RWPE1 (cell line): ENCODE measurements around the gene TMEM44.

ENCODE experiments used
- CTCF ChIA-PET: fragments of 350-600 bp; sonication (Branson Sonifier 250); formaldehyde crosslinking; extraction: SDS; loops from one replicate; lab custom pipeline; 2021; lab: Yijun Ruan, JAX
- POLR2A ChIA-PET: fragments of 400-600 bp; formaldehyde crosslinking; extraction: SDS; loops from one replicate; lab custom pipeline; 2020; ENCODE audit warnings: antibody characterized with exemption; ENCODE audit not compliant: low non-redundant PET; lab: Yijun Ruan, JAX
- DNase-seq: peaks from one replicate; pipeline ENCODE4 v3.0.0; 2012; ENCODE audit warnings: low spot score
- H3K27ac ChIP-seq: fragments of 450-650 bp; 2 replicates; pipeline ENCODE4 v1.5.1; 2017
- TF ChIP-seq, protein P1 (sequence below): fragments of 450-650 bp; conservative IDR thresholded peaks from 2 replicates; pipeline ENCODE4 v1.5.1; 2017; ENCODE audit warnings: low read depth, mild to moderate bottlenecking

Gene TMEM44

DNA sequence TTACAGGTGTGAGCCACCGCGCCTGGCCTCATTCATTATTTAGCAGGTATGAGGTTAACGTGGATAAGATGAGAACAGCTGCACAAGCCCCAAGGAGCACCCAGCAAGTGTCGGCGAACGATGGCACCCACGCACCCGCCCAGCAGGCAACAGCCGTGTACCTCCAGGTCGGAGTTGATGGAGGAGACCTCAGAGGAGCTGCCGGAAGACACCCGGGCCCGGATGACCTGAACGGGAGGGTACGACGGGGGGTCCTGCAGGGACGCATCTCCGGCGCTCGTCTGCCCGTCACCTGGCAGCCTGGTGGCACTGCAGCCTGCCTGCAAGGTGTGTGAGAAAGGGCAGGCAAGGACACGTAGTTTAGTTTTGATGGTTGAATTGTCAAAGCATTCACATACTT, 29.1 kb downstream of the TMEM44 start:
- no peak for DNase-seq
- H3K27ac ChIP-seq = no peak overlapping the region
- TF ChIP-seq, protein P1, sequence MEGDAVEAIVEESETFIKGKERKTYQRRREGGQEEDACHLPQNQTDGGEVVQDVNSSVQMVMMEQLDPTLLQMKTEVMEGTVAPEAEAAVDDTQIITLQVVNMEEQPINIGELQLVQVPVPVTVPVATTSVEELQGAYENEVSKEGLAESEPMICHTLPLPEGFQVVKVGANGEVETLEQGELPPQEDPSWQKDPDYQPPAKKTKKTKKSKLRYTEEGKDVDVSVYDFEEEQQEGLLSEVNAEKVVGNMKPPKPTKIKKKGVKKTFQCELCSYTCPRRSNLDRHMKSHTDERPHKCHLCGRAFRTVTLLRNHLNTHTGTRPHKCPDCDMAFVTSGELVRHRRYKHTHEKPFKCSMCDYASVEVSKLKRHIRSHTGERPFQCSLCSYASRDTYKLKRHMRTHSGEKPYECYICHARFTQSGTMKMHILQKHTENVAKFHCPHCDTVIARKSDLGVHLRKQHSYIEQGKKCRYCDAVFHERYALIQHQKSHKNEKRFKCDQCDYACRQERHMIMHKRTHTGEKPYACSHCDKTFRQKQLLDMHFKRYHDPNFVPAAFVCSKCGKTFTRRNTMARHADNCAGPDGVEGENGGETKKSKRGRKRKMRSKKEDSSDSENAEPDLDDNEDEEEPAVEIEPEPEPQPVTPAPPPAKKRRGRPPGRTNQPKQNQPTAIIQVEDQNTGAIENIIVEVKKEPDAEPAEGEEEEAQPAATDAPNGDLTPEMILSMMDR = no peak
- CTCF ChIA-PET = no interaction called here
- POLR2A ChIA-PET = no interaction called here

DNA sequence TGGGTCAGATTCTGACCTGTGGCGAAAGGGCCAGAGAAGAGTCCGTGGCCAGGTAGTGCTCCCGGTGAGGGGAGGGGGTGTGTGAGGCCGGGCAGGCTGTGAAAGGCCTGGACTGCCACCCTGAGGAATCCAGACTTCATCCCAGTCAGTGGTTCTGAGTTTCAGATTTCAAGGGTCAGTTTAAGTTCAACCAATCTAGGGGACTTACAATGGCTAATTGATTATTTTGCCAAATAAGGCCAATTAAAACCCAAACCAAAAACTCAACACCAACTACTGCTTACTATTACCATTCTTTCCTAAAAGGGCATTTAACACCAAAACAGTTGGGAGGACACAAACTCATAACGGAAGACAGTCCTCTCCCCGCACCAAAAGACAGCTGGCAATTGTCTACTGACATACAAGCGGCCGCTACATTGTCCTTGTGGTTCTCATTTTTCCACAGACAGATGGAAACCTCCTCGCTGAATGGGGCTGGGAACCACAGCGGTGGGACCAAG, 30.5 kb downstream of the TMEM44 start:
- H3K27ac ChIP-seq = no peak overlapping the region
- no peak for DNase-seq
- POLR2A ChIA-PET = no interaction called here
- TF ChIP-seq, protein P1 = no peak
- CTCF ChIA-PET = interaction anchor here (1.1 kb wide), 1 partner anchor 10 kb away, joined by 5 read pairs; no protein-coding TSS in a partner anchor

DNA sequence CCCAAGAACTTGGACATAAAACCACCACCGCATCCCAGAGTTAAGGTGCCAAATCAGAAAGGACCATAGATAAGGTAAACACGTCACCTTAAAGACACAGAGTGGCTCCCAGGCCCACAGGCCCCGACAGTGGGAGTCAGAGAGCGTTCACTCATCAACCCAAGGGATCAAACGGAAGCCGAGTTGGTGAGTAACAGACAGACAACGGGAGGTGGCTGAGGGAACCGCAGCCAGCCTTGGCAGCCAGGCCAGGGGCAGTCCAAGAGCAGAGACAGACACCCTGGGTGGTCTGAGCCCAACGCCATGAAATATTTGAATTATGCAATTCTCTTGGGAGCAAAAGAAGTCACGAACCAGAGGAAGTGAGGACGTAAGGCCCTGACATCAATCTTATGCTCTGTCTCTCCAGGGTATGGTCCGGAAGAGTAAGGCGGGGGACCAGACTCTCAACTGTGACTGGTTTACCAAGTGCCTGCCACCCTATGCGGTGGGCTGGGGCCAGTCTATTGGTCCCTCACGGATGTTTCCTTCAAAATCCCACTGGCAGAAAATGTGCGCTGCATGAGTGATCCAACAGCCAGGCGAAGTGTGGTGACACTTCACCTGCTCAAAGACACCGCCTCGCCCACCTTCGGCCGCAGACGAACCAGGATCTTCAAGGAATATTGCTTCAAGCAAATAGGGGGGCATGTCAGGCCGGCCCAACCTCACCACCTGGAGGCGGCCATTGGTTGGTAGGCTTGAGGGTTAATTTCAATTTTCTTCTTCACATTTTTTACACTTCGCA, 34.3 kb downstream of the TMEM44 start:
- H3K27ac ChIP-seq = no peak overlapping the region
- ChIA-PET POLR2A (no interaction called here), CTCF (no interaction called here)
- DNase-seq = no peak
- TF ChIP-seq, protein P1 = no peak

DNA sequence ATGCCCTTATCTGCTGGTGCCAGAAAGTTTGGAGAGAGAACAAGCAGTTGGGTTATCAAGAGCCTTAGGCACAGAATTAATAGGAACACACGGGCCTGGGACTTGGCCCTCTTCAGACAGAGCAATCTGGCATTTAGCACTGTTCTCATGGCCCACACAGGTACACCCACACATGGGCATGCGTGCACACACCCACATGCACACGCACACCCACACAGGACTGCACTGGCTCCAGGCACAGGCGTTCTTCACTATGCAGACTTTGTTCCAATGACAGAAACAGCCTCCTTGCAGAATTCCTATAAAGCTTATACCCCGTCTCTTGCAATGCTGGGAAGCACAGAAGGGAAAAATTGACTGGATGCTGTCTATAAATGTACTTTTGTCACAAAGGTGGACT, 36.3 kb downstream of the TMEM44 start:
- TF ChIP-seq, protein P1 = no peak
- ChIA-PET CTCF (no interaction called here), POLR2A (no interaction called here)

DNA sequence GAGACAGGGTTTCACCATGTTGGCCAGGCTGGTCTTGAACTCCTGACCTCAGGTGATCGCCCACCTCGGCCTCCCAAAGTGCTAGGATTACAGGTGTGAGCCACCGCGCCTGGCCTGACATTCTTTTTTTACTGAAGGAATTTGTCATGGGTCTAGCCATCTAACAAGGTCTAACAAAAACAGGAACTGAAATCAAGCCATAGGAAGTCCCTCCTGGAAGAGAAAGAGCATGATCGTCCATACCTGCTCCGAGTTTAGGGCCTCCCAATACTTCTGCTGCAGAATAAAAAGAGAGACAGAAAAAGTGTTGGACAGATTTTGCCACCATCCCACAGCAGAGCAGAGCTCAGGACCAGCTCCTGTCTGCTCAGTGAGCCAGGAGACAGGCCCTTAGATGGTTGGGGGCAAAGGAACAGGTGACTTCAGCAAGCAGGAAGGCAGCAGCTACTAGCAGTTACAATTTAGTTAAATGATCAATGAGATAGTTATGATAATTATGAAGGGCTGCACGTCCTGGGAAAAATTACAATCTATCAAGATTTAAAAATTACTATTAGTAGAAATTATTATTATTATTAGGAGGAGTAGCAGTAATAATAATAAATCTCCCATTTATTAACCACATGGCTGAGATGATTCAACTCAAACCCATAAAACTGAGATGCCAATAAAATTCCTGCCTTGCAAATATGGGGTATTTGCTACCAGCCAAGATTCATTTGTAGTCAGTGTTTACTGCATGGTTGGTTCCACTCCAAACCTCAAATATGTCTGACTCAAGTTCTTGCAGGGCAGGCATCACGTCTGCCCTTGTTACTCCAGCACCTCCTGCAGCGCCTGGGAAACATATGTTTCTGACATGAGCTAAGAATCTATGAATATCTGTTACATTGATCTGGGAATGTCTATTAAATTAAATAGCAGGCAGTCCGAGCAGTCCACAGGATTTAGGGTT, 40.1 kb downstream of the TMEM44 start:
- POLR2A ChIA-PET = no interaction called here
- TF ChIP-seq, protein P1 = no peak; the same call in 1 of the 2 replicates
- CTCF ChIA-PET = interaction anchor here (0.6 to 1.4 kb wide), 5 partner anchors 10 to 133 kb away, joined by 3 to 5 read pairs (median 4); no protein-coding TSS in a partner anchor
- peak overlapping the region; percentile 82 for H3K27ac ChIP-seq
- DNase-seq = peak; percentile 95

More for the DNA sequence above, 36.3 kb downstream of the TMEM44 start:
- DNase-seq = no peak
- H3K27ac ChIP-seq = no peak overlapping the region

DNA sequence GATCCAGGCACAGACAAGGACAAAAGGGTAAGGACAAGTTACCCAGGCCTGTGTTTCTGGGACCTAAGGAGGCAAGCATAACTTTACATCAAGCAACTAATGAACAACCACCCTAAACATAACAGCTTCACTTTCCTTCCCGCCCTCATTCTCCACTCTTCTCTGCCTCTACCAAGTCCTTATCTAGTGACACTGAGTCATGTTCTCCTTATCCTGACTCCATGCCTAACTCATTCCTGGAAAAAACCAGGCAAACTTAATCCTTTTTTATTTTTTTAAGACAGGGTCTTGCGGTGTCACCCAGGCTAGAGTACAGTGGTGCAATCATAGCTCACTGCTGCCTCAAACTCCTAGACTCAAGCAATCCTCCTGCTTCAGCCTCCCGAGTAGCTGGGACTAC, 44.5 kb downstream of the TMEM44 start:
- CTCF ChIA-PET = interaction anchor here (0.7 to 1.1 kb wide), 2 partner anchors 83 to 459 kb away, joined by 3 read pairs; partner anchors contain the start of gene LSG1
- POLR2A ChIA-PET = interaction anchor here (1.1 kb wide), 1 partner anchor 12 kb away, joined by 3 read pairs; no protein-coding TSS in a partner anchor
- no peak overlapping the region for H3K27ac ChIP-seq
- DNase-seq = no peak
- TF ChIP-seq, protein P1 = no peak
